Measurements from ENCODE around the gene RRM1. TPM values are rescaled to one million over a fixed set of nuclear protein-coding genes. Genes with fewer than 3 reads are reported as not detected.

The RRM1 gene
- total RNA-seq, 1 experiment from 2014 or later = 138 TPM

DNA sequence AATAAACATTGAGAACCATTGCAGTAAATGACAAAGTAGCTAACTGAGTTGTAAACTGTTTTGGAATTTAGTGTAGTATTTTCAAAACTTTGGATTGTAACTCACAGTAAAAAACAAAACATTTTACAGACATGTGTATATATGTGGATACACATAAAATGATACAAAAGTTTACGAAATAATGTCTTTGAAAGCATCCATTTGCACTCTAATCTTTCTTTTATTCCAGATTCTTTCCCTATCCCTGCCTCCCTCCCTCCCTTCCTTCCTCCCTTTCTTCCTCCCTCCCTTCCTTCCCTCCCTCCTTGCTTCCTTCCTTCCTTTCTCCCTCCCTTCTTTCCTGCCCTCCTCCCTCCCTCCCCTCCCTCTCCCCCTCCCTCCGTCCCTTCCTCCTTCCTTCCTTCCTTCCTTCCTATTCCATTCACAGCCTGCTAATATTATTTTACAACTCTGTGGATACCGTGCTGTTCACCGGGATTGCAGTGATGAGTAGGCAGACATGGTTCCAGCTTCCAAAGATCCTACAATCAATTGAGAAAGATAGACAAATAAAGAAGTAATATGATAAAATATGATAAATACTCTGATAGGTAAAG lies 3.5 kb downstream of the RRM1 start:
- H2BK5ac ChIP-seq (ENCODE audit: insufficient read length, low read length) = no peak overlapping the region
- no peak overlapping the region for H4K5ac ChIP-seq (ENCODE audit: insufficient read length, low read depth, low read length)
- H3K27me3 ChIP-seq (ENCODE audit: insufficient read depth, low read length) = no peaks in the 10 kb centered on the region
- H3K9me3 Mint-ChIP-seq = no peaks in the 10 kb centered on the region
- H3K27ac ChIP-seq (ENCODE audit: insufficient read length, low read depth, low read length) = no peak overlapping the region
- H3K14ac ChIP-seq (ENCODE audit: insufficient read depth, low read length) = no peak overlapping the region
- H2BK15ac ChIP-seq (ENCODE audit: low read depth, low read length) = no peak overlapping the region
- peaks cover 2% of the 10 kb centered on the region for H3K79me1 ChIP-seq (ENCODE audit: insufficient read depth, low read depth, low read length, poor library complexity, severe bottlenecking)
- no peaks in the 10 kb centered on the region for H4K20me1 ChIP-seq (ENCODE audit: control insufficient read depth, insufficient read depth, insufficient read length)
- no peak overlapping the region for H3K56ac ChIP-seq (ENCODE audit: insufficient read length, low read depth, low read length)
- peaks cover 7 to 31% (median 9%) of the 10 kb centered on the region in 3 experiments for H3K36me3 Mint-ChIP-seq (ENCODE audit: insufficient read depth in 1 of 3, low read depth in 3 of 3)
- H3K4me1 ChIP-seq (ENCODE audit: insufficient read depth, low read length) = no peaks in the 10 kb centered on the region; the same call in 1 of the 2 replicates
- no peak overlapping the region for H2BK20ac ChIP-seq (ENCODE audit: low read depth, low read length, poor library complexity, severe bottlenecking)
- H3K23ac ChIP-seq (ENCODE audit: insufficient read length, low read depth, low read length) = no peak overlapping the region
- H3K9me3 ChIP-seq (ENCODE audit: control insufficient read depth, low read depth, low read length) = no peaks in the 10 kb centered on the region
- no peak overlapping the region for H2AFZ ChIP-seq (ENCODE audit: low read length)
- H2BK12ac ChIP-seq (ENCODE audit: insufficient read length, low read depth, low read length) = no peak overlapping the region
- TF ChIP-seq, protein P1, sequence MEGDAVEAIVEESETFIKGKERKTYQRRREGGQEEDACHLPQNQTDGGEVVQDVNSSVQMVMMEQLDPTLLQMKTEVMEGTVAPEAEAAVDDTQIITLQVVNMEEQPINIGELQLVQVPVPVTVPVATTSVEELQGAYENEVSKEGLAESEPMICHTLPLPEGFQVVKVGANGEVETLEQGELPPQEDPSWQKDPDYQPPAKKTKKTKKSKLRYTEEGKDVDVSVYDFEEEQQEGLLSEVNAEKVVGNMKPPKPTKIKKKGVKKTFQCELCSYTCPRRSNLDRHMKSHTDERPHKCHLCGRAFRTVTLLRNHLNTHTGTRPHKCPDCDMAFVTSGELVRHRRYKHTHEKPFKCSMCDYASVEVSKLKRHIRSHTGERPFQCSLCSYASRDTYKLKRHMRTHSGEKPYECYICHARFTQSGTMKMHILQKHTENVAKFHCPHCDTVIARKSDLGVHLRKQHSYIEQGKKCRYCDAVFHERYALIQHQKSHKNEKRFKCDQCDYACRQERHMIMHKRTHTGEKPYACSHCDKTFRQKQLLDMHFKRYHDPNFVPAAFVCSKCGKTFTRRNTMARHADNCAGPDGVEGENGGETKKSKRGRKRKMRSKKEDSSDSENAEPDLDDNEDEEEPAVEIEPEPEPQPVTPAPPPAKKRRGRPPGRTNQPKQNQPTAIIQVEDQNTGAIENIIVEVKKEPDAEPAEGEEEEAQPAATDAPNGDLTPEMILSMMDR (conservative IDR thresholded peaks at IDR 0.05) = no peak
- H3K23me2 ChIP-seq (ENCODE audit: insufficient read length, low read depth, low read length, poor library complexity, severe bottlenecking) = peaks cover 9% of the 10 kb centered on the region
- no peak overlapping the region for H3K18ac ChIP-seq (ENCODE audit: insufficient read length, low read depth, low read length)
- peaks cover 16 to 18% of the 10 kb centered on the region in 2 experiments for H3K4me1 Mint-ChIP-seq
- H4K91ac ChIP-seq (ENCODE audit: insufficient read length, low read depth, low read length) = no peak overlapping the region
- DNase-seq = no peak
- H3K79me2 ChIP-seq (ENCODE audit: insufficient read depth, low read length) = no peaks in the 10 kb centered on the region; the same call in 1 of the 2 replicates
- no peak overlapping the region for H3K27ac Mint-ChIP-seq
- H4K8ac ChIP-seq (replicated peaks; ENCODE audit: insufficient read length, low read depth, low read length) = no peak overlapping the region
- no peaks in the 10 kb centered on the region for H3K27me3 Mint-ChIP-seq (ENCODE audit: low read depth)
- no peak overlapping the region for H3K9ac ChIP-seq (ENCODE audit: extremely low read depth, insufficient read length, low read length)
- WGBS (ENCODE audit: extremely low coverage, insufficient read length, low lambda C conversion rate) = no CpG with 5 or more reads among the region's 4 CpGs
- H2BK120ac ChIP-seq (ENCODE audit: low read depth, low read length, poor library complexity, severe bottlenecking) = no peak overlapping the region
- H3T11ph ChIP-seq (ENCODE audit: low read length) = no peak overlapping the region
- no peak overlapping the region for H3K4me2 ChIP-seq (ENCODE audit: insufficient read depth, insufficient read length, low read length)
- no peak overlapping the region for H2AK5ac ChIP-seq (ENCODE audit: insufficient read length, low read length)
- no peak overlapping the region for H3K4ac ChIP-seq (ENCODE audit: low read depth, low read length)
- no peak overlapping the region for H3K4me3 Mint-ChIP-seq
